ENCODE measurements around the gene MREG. TPM values are rescaled to one million over a fixed set of nuclear protein-coding genes. Genes with fewer than 3 reads are reported as not detected.
A peak's percentile ranks its signal among the peaks of the same experiment; 100 is the strongest.

MREG gene
- total and polyA plus RNA-seq, 10 of the 15 experiments (the other 5 are each of a cell fraction or from before 2014, with no cell fraction given): 6.9 to 45.0 (median 28.5) TPM

DNA sequence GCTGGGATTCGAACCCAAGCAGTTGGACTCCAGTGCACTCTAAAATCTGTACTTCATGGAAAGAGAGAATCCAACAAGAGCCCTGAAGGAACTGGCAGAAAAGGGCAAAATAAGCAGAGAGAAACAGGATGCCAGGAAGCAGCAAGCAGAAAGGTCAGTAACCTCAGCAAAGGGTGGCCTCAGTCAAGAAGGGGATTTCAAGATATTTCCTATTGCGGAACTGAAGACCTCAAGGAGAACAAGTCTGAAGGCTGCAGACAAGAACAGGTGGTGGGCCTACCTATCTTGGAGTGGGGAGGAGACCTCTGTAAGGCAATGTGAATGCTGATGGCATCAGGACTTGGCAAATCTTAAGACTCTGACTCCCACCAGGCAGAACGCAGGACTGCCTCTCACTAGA, 20.1 kb upstream of the MREG start (continued):
- no peak for TF ChIP-seq GABPA (IDR thresholded peaks at IDR 0.05; ENCODE audit: low read depth)
- TF ChIP-seq, protein P1, sequence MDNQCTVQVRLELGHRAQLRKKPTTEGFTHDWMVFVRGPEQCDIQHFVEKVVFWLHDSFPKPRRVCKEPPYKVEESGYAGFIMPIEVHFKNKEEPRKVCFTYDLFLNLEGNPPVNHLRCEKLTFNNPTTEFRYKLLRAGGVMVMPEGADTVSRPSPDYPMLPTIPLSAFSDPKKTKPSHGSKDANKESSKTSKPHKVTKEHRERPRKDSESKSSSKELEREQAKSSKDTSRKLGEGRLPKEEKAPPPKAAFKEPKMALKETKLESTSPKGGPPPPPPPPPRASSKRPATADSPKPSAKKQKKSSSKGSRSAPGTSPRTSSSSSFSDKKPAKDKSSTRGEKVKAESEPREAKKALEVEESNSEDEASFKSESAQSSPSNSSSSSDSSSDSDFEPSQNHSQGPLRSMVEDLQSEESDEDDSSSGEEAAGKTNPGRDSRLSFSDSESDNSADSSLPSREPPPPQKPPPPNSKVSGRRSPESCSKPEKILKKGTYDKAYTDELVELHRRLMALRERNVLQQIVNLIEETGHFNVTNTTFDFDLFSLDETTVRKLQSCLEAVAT (IDR thresholded peaks at IDR 0.05): no peak
- TF ChIP-seq, protein P2, sequence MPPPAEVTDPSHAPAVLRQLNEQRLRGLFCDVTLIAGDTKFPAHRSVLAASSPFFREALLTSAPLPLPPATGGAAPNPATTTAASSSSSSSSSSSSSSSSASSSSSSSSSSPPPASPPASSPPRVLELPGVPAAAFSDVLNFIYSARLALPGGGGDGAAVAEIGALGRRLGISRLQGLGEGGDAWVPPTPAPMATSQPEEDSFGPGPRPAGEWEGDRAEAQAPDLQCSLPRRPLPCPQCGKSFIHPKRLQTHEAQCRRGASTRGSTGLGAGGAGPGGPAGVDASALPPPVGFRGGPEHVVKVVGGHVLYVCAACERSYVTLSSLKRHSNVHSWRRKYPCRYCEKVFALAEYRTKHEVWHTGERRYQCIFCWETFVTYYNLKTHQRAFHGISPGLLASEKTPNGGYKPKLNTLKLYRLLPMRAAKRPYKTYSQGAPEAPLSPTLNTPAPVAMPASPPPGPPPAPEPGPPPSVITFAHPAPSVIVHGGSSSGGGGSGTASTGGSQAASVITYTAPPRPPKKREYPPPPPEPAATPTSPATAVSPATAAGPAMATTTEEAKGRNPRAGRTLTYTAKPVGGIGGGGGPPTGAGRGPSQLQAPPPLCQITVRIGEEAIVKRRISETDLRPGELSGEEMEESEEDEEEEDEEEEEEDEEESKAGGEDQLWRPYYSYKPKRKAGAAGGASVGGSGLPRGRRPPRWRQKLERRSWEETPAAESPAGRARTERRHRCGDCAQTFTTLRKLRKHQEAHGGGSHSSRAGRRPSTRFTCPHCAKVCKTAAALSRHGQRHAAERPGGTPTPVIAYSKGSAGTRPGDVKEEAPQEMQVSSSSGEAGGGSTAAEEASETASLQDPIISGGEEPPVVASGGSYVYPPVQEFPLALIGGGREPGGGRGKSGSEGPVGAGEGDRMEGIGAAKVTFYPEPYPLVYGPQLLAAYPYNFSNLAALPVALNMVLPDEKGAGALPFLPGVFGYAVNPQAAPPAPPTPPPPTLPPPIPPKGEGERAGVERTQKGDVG (CRISPR knock-in tag; IDR thresholded peaks at IDR 0.05): no peak
- TF ChIP-seq BACH1 (IDR thresholded peaks at IDR 0.05; ENCODE audit: borderline replicate concordance): no peak
- no peak for TF ChIP-seq RAD51 (IDR thresholded peaks at IDR 0.05)
- TF ChIP-seq MXI1 (IDR thresholded peaks at IDR 0.05; ENCODE audit: low read depth, low read length): no peak
- TF ChIP-seq RUNX3 (IDR thresholded peaks at IDR 0.05; ENCODE audit: low read length): peak; percentile 44; the same call in 1 of the 2 replicates
- TF ChIP-seq, protein P3, sequence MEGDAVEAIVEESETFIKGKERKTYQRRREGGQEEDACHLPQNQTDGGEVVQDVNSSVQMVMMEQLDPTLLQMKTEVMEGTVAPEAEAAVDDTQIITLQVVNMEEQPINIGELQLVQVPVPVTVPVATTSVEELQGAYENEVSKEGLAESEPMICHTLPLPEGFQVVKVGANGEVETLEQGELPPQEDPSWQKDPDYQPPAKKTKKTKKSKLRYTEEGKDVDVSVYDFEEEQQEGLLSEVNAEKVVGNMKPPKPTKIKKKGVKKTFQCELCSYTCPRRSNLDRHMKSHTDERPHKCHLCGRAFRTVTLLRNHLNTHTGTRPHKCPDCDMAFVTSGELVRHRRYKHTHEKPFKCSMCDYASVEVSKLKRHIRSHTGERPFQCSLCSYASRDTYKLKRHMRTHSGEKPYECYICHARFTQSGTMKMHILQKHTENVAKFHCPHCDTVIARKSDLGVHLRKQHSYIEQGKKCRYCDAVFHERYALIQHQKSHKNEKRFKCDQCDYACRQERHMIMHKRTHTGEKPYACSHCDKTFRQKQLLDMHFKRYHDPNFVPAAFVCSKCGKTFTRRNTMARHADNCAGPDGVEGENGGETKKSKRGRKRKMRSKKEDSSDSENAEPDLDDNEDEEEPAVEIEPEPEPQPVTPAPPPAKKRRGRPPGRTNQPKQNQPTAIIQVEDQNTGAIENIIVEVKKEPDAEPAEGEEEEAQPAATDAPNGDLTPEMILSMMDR (IDR thresholded peaks at IDR 0.05 in 2 of 3, conservative IDR thresholded peaks at IDR 0.05 in 1 of 3; ENCODE audit: control insufficient read depth in 2 of 3, extremely low read depth in 1 of 3, insufficient read depth in 1 of 3, low read depth in 3 of 3, low read length in 3 of 3): no peak
